ENCODE data around the gene DOK3.

Gene DOK3

DNA sequence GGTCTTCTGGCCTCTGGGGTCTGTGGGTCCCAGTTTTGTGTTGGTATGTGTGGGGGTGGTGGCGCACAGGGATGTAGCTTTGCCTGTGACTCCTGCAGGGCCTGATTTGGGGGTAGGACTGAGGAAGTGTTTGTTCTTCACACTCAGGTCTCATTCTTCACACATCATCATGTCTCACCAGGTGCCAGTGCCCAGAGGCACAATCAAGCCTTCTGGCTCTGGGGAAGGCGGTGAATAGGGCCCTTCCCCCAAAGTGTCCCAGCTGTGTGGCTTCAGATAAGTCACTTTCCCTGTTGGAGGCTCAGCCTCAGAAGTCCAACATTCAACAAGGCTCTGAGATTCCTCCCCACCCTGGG is 41.3 kb downstream of the DOK3 start:
- TF ChIP-seq, protein P1, sequence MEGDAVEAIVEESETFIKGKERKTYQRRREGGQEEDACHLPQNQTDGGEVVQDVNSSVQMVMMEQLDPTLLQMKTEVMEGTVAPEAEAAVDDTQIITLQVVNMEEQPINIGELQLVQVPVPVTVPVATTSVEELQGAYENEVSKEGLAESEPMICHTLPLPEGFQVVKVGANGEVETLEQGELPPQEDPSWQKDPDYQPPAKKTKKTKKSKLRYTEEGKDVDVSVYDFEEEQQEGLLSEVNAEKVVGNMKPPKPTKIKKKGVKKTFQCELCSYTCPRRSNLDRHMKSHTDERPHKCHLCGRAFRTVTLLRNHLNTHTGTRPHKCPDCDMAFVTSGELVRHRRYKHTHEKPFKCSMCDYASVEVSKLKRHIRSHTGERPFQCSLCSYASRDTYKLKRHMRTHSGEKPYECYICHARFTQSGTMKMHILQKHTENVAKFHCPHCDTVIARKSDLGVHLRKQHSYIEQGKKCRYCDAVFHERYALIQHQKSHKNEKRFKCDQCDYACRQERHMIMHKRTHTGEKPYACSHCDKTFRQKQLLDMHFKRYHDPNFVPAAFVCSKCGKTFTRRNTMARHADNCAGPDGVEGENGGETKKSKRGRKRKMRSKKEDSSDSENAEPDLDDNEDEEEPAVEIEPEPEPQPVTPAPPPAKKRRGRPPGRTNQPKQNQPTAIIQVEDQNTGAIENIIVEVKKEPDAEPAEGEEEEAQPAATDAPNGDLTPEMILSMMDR (IDR thresholded peaks at IDR 0.05; ENCODE audit: low read depth, low read length), result no peak
- no peak for DNase-seq (ENCODE audit: extremely low read depth, low read depth)

DNA sequence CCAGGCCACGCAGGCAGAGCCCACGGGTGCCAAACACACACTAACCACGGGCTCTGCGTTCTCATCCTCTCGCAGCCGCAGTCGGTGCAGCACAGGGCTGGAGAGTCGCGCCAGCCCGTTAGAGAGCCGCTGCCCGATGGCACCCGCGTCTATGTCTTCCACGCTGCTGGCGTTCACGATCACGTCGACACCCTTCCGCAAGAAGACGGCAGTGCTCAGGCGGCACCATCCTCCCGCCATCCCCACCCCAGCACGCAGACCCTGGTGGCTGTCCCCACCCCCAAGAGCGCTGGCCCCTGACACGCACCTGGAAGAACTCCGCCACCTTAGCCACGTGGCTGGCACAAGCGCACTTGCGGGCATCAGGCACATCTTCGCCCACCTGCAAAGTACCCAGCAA is 42.2 kb downstream of the DOK3 start:
- TF ChIP-seq, protein P1 (IDR thresholded peaks at IDR 0.05; ENCODE audit: low read depth, low read length), result no peak
- no peak for DNase-seq (ENCODE audit: extremely low read depth, low read depth)

GRCh38 chr5:177466861-177467260 is 42.8 kb downstream of the DOK3 start:
- no peak for DNase-seq (ENCODE audit: extremely low read depth, low read depth)
- TF ChIP-seq, protein P1 (IDR thresholded peaks at IDR 0.05; ENCODE audit: low read depth, low read length), result no peak

- TF ChIP-seq, protein P1 (IDR thresholded peaks at IDR 0.05; ENCODE audit: low read depth, low read length), result no peak
- no peak for DNase-seq (ENCODE audit: extremely low read depth, low read depth)
Observed at GRCh38 chr5:177465044-177465443, 44.6 kb downstream of the DOK3 start.

- no peak for DNase-seq (ENCODE audit: extremely low read depth, low read depth)
- TF ChIP-seq, protein P1 (IDR thresholded peaks at IDR 0.05; ENCODE audit: low read depth, low read length), result no peak
Observed at GRCh38 chr5:177462021-177462670, 47.5 kb downstream of the DOK3 start.

DNA sequence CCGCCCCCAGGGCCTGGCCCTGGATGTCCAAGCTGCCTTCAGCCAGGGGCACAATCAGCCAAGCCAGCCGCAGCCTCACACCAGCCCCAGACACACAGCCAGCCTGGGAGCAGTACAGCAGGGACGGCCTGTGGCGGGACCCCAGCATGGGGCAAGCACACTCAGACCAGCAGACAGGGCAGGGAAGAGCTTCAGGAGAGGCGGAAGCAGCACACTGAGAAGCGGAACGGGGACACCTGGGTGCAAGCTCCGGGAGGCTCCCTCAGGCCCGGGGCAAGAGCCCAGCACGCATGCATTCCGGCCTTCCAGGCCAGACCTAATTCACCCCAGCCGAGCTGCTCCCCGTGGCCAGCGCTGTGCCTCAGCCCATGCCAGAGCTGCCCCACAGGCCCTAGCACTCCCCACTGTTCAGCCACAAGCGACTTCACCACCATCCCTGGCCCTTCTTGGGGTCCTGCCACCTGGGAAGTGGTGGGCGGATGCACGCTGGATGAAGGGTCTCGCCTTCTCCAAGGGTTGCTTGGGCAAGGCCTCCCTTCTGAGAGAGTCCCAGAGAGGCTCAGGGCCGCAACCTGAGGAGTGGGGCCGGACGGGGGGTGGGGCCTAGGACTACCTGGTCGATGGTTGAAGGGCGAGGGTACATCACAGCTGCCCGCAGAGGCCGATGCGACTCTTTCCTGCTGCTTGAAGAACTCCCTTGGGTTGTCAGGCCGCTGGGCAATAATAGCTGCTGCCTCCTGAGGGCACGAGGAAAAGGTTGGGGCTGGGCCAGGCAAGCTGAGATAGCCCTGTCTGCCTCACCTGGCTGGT is 49.6 kb downstream of the DOK3 start:
- DNase-seq (ENCODE audit: extremely low read depth, low read depth), result no peak
- TF ChIP-seq, protein P1 (IDR thresholded peaks at IDR 0.05; ENCODE audit: low read depth, low read length), result no peak

DNA sequence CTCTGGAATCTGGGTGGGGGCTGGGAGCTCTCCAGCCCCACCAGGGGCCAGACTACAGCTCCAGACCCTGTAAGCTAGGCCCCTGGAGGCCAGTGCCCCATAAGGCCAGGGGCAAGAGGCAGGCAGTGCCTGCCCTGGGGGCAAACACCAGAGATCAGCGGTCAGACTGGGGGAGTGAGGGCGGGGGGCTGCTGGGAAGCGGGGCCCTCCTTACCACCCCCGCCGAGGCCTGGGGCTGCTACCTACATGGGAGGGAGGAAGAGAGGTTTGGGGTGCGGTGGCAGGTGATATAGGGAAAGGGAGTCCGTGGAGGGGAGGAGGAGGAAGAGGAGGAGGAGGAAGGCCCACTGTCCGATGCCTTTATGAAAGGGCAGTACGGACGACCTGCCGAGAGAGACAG is 50.3 kb downstream of the DOK3 start:
- TF ChIP-seq, protein P1 (IDR thresholded peaks at IDR 0.05; ENCODE audit: low read depth, low read length), result no peak
- DNase-seq (ENCODE audit: extremely low read depth, low read depth), result no peak
